HG03439 (cell line): ENCODE data around the gene NLK.
"Not testable (repeated sequence)": the region's sequence is repeated elsewhere in the genome, so short reads cannot be mapped to it uniquely, and the experiment has no call there.

Source experiments
- ATAC-seq: cut with Tn5 transposase; IDR thresholded peaks from one replicate; pipeline ENCODE4 v1.9.1; 2021; ENCODE audit warnings: mild to moderate bottlenecking, moderate library complexity; ENCODE audit not compliant: unreplicated experiment

NLK gene

DNA sequence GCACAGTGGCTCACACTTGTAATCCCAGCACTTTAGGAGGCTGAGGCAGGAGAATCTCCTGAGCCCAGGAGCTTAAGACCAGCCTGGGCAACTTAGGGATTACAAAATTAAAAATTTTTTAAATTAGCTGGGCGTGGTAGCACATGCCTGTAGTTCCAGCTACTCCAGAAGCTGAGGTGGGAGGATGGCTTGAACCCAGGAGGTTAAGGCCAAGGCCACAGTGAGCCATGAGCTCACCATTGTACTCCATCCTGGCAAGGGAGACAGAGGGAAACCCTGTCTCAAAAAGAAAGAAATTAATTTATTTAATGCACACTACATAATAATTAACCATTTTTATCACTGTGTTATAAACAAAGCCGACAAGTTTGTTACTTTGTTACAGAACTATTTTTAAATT, 145.5 kb downstream of the NLK start:
- ATAC-seq = no peak

DNA sequence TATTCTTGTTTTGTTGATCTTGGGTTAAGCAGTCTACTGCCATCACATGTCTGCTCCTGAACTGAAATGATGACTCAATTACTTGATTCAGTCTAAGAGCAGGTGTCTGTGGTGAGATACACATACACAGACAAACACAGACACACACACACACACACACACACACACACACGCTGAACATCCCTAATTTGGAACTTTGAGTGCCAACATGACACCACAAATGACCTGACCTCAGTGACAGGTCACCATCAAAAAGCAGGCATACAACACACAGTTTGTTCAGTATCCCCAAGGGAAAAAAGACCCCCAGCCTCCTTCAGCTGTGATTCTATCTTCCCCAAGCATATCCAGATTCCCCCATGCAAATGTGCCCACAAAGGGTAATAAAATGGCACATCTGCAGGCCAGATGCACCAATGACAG, 146.4 kb downstream of the NLK start:
- no peak for ATAC-seq

DNA sequence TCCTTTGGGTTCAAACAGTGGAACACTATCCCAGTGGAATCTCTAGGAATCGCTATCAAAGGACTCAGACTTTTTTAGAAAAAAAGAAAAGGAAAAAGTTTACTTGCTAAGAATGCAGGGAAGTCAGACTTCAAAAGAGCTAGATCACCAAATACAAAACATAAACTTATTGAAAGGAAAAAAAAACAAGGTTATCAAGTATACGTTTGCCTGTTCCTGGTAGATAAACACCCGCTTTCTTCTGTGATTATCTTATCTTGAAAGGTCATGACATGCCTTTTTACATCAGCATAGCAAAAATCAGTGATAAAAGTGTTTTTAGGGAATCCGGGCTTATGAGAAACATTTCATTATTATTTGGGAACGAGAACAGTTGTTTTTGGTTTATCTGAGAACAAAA, 147.2 kb downstream of the NLK start:
- no peak for ATAC-seq

DNA sequence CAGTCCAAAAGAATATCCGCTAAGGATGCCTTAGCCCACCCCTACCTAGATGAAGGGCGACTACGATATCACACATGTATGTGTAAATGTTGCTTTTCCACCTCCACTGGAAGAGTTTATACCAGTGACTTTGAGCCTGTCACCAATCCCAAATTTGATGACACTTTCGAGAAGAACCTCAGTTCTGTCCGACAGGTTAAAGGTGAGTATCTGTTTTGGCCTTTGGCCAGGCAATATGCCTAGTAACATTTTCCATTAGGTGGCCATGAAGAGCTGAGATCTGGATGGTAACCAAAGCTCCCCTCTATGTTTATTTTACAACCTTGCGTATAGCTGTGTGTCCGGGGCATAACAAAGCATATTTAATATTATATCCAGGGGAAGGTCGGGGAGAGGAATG, 148.5 kb downstream of the NLK start:
- ATAC-seq = no peak

DNA sequence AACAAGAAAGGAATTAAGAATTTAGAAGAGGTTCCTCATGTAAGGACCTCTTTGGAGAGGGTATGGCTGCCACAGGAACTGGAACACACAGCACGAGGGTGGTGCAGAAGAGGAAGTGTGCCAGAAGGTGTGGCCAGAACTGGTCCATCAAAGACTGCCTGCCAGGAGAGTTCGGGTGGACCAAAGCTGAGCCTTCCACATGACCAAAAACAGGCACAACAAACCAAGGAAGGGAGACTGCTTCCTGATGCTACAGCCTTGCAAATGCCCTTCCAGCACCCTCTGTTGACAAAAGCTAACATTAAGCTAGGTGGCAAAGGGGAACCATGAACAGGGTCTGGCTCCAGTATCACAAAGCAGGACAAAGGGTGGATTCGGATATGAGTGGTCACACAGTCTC, 150.8 kb downstream of the NLK start:
- ATAC-seq = no peak

DNA sequence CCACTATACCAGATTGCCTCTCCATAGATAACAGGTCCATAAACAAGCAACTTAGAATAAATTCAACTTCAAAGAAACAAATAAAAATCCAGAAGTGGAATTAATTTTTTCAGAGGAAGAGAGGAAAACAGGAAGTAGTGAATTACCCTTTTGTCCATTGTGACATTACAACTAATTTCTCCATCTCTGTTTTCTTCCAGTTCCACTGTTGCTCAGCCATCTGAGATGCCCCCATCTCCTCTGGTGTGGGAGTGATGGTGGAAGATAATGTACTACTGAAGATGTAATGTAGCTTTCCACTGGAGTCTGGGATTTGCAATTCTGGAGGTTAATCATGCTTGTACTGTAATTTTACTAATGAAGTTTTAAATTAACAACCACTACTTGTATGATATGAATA, 151.9 kb downstream of the NLK start:
- no peak for ATAC-seq

DNA sequence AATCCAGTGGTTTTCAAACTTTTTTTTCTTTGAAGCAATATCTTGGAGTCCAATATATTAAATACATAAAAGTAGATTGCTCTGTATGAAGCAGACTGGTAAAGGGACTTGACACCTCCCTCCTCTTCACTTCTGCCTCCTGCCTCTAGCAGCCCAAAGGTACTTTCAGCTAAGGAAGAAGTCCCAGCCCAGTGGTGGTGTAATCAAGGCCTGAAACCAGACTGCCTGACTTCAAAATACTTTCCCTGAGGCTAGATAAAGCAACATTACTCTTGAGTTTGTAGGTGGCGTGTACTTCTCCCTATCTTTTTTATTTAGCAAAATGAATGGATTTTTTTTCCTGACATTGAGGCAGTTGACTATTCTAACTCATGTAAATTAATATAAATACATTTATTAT, 154.2 kb downstream of the NLK start:
- ATAC-seq = no peak

DNA sequence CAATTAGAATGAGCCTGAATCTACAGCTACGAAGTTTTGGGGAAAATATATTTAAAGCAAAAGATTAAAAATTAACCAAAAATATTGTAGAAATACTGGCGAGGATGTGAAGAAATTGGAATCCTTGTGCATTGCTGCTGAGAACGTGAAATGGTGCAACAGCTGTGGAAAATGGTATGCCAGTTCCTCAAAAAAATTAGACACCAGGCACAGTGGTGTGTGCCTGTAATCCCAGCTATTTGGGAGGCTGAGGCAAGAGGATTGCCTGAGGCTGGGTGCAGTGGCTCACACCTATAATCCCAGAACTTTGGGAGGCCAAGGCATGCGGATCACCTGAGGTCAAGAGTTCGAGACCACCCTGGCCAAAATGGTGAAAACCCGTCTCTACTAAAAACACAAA, 156.6 kb downstream of the NLK start:
- no peak for ATAC-seq

DNA sequence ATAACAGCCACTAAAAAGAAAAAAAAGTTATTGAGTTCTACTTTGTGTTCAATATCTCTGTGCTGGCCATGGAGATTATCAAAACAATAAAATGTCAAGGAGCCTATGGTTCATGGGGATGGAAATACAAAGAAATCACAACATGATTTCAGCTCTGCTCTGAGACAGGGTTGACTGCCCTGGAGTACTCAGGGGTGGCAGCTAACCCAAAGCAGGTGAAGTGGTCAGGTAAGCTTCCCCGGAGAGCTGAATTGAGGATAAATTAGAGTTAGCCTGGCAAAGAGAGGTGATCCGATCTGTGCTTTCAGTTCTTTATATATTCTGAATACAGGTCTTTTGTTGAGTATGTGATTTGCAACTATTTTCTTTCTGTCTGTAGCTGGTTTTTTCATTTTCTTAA, 157.3 kb downstream of the NLK start:
- ATAC-seq = no peak

DNA sequence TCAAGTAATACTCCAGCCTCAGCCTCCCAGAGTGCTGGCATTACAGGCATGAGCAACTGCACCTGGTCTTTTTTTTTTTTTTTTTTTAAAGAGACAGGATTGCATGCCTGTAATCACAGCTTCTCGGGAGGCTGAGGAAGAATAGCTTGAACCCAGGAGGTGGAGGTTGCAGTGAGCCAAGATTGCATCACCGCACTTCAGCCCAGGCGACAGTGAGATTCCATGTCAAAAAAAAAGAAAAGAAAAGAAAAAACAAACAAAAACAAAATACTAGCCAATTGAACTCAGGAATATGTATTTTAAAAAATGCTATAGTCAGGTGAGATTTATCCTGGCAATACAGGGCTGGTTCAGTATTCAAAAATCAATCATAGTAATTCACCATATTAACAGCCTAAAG, 158.8 kb downstream of the NLK start:
- no peak for ATAC-seq

DNA sequence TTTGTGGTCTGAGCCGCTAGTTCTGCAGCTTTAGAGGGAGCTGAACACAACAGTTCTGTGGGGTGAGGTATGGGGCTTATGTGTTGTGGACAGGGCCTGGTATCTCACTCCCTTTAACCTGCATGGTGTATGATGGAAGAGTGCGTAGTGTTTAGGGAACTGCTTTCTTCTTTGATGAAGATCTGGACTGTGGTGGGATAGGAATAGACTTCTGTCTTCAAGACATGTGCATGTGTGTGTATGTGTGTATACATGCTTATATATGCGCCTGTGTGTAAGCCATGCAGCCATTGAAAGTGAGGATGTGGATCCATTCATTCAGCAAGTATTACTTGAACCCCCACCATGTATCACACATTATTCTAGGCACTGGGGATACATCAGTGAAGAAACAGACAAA, 161.8 kb downstream of the NLK start:
- ATAC-seq = no peak

DNA sequence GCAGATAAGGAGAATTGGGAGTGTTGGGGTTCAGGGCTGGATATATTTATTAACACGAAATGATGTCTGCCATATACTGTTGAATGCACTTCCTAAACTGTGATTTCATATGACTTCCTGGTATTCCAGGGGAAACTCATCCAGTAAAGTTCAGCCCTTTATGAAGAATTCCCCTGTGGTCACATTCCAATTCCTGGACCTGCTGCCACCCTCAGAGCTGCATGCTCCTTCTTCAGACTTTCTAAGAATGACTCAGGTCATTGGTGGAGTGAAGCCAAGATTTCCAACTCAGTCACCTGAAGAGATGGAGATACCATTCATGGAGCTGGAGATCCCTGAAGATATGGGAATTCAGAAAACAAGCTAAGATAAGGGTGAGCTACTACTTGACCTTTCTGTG, 162.3 kb downstream of the NLK start:
- ATAC-seq = no peak

DNA sequence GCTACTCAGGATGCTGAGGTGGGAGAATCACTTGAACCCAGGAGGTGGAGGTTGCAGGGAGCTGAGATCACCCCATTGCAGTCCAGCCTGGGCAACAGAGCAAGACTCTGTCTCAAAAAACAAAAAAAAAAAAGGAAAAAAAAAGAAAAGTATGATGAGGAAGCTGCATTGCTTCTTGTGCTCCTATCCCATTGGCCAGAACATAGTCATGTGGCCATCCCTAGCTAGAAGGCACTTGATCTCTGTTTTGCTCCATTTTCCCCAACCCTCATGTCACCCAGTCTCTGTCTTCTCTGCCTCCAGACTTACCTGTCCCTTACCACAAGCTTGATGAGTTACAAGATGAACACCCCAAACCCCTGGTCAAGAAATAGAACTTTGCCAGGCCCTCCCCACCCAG, 163.8 kb downstream of the NLK start:
- ATAC-seq = no peak

DNA sequence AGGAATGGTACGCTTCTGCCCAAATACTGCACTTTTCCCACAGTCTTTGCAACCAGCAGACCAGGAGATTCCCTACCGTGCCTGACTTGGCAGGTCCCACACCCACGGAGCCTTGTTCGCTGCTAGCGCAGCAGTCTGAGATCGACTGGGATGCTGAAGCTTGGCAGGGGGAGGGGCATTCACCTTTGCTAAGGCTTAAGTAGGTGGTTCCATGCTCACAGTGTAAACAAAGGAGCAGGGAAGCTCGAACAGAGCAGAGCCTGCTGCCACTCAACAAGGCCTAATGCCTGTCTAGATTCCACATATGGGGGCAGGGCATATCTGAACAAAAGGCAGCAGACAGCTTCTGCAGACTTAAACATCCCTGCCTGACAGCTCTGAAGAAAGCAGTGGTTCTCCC, 169.3 kb downstream of the NLK start:
- no peak for ATAC-seq

DNA sequence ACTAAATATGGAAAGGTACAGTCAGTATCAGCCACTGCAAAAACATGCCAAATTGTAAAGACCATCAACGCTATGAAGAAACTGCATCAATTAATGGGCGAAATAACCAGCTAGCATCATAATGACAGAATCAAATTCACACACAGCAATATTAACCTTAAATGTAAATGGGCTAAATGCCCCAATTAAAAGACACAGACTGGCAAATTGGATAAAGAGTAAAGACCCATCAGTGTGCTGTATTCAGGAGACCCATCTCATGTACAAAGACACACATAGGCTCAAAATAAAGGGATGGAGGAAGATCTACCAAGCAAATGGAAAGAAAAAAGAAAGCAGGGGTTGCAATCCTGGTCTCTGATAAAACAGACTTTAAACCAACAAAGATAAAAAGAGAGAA, 171.1 kb downstream of the NLK start:
- ATAC-seq = not testable (repeated sequence)

DNA sequence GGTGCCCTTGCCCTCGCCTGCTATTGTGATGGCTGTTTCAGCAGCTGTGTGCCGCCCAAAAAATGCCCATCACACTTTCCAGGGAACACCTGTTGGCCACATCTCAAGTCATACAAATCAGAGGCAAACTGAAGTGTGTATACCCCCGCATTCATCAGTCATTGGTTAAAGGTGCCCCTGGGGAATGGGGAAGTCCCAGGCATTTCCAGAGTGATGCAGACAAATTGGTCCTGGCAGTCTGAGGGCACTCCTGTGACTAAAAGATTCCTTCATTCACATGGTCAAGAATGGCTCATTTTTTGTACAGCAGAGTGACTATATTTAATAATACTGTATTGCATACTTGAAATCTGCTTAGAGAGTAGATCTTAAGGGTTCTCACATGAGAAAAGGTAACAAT, 173.6 kb downstream of the NLK start:
- ATAC-seq = no peak

DNA sequence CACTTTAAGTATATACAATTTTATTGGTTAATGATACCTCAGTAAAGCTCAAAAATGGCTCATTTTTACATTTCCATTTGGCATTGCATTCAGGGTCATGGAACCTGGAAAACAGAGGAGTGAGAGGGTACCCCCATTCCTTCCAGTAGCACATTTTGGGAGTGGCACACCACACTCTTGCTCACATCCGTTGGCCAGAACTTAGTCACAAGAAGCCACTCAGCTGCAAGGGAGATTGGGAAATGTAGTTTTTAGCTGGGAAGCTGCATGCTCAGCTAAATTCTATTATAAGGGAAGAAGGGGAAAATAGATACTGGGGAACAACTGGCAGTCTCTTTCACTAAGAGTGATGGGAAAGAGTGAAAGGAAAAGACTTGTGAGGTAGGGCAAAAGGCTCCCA, 174.1 kb downstream of the NLK start:
- no peak for ATAC-seq

DNA sequence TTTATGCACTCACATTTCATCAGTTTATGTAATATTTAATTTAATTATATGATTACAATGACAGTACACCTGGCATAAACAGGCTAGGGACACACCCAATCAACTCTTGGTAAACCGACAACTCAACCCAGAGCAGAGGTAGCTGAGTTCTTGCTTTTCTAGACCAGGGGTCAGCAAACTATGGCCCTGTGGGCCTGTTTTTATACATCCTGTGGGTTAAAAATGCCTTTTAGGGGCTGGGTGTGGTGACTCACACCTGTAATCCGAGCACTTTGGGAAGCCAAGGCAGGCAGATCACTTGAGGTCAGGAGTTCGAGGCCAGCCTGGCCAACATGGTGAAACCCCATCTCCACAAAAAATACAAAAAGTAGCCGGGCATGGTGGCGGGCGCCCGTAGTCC, 177.3 kb downstream of the NLK start:
- ATAC-seq = no peak

DNA sequence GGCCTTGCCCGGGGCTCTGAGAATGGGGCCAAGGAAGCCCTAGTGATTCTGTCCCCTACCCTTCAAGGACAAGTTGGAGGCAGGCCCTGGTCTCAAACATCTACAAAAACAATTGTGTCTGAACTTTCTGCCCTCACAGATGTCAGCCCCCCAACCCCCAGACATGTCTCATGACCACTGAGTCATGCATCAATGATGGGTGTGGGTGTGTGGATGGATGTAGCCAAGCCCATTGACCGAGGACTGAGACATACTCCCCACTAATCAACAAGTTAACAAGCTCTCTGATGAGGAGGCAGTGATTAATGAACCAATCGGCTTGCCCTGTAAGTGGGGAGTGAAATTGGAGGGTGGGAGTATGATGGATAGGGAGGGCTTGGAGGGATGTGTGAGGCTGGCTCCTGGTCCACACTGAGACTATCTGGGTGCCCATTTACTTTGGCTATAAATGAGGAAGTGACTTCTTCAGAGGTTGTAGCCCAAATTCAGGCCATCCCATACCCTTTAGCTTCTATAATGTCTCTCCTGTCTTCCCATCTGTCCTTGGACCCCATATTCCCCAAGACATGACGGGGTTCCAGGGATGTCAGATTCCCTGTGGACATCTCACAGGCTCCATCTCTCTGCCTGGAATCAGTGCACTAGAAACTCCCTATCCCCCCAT, 179.4 kb downstream of the NLK start:
- no peak for ATAC-seq

DNA sequence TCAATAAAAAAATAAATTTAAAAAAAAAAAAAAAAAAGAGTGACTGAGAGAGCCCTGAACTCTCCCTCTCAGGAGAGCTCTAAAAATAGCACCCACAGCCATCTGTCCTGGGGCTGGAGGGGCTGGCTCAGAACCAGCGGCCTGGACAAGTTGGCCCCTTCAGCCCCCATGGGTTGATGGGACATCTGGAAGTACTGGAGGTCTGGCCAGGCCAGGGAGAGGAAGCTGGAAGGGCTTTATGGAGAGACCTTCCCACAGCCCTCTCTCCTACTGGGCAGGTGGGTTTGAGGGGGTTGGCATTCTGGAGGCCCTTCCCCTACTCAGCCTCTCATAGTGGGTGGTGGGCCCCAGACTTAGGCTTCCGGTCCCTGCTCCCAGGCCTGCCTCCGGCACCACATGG, 182.8 kb downstream of the NLK start:
- ATAC-seq = no peak

DNA sequence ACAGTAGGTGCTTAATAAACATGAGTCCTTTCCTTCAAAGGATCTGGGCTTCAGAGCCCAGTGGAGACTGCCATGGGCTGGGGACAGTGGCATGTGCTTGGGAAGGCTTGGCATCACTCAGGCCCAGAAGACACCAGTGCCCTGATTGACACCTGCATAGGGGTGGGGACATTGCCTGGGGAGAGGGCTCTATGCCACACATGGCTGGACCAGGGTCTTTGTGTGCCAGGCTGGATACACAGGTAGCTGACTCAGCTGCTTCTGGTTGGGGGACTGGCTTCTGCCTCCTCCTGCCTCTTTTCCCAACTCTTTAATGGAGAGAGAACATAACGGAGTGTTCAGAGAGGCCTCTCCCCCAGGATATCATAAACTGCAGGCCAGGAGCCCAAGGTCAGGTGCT, 183.4 kb downstream of the NLK start:
- ATAC-seq = no peak

DNA sequence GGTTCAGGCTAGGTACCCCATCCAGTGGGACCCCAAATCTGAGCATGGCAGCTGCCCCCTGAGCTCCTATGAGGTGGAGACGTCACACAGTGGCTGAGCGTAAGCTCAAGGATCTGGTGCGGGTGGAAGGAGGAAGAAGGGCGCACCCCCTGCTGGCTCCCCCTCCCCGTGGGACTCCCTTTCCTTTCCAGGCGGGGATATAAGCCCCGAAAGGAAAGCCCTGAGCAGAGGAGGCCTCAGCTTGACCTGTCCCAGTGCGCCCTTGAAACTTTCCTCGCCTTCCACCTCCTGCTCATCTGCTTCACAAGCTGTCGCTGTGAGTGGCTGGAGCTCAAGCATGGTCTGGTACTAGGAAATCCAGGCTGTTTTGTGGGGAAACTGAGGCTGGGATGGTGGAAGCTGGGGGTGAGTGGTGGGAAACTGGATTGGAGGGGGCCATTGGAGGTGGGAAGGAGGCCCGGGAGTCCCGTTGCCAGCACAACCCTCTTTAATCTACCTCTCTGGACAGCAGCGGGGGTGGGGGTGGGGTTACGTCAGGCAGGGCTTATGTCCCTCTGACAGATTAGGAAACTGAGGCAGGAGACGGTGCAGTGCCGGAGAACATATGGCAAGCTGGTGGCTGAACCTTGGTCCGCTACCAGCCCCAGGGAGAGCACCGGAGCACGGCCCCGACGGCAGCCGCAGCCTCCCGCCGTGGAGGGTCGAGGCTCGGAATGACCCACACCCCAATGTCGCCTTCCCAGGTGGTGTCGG, 184.3 kb downstream of the NLK start:
- ATAC-seq = no peak
